CD4-positive, CD25-positive, alpha-beta regulatory T cell (primary cell): ENCODE results near the gene STOX1. TPM values are rescaled to one million over a fixed set of nuclear protein-coding genes. Genes with fewer than 3 reads are reported as not detected.

Source experiments
- ATAC-seq, 2 donors: fragments of 150-1000 bp; cut with Tn5 transposase; one replicate each; pipeline ENCODE4 v1.10.0; 2021; ENCODE audit warnings: low read depth in 2 of 2, moderate number of reproducible peaks in 2 of 2, moderate library complexity in 1 of 2
- DNase-seq, 3 donors: peaks; one replicate each; pipeline versions ENCODE4 v3.0.0 to v3.0.0-alpha.2; 2012 to 2022; ENCODE audit warnings: mixed read lengths in 1 of 3
- H3K27ac ChIP-seq: one replicate; pipeline ENCODE4 v1.7.0; 2013; ENCODE audit warnings: mild to moderate bottlenecking, low read length; ENCODE audit not compliant: insufficient read depth, poor library complexity, severe bottlenecking
- H3K27me3 ChIP-seq: one replicate; pipeline ENCODE4 v1.7.0; 2013; ENCODE audit warnings: low read length; ENCODE audit not compliant: control insufficient read depth, insufficient read depth
- H3K36me3 ChIP-seq: one replicate; pipeline ENCODE4 v1.7.0; 2013; ENCODE audit warnings: mild to moderate bottlenecking, low read length, moderate library complexity; ENCODE audit not compliant: control insufficient read depth, insufficient read depth
- H3K4me1 ChIP-seq: 2 replicates; pipeline ENCODE4 v1.7.0; 2013; ENCODE audit warnings: mild to moderate bottlenecking, low read length; ENCODE audit not compliant: insufficient read depth, control insufficient read depth, poor library complexity, severe bottlenecking
- H3K4me3 ChIP-seq: one replicate; pipeline ENCODE4 v1.7.0; 2013; ENCODE audit warnings: low read depth, mild to moderate bottlenecking, low read length, moderate library complexity
- H3K9me3 ChIP-seq, 2 experiments: 1 replicate in 1 of 2; 2 replicates in 1 of 2; pipeline ENCODE4 v1.7.0; 2013; ENCODE audit warnings: low read length in 2 of 2, mild to moderate bottlenecking in 1 of 2, moderate library complexity in 1 of 2; ENCODE audit not compliant: control insufficient read depth in 2 of 2
- H3K27ac Mint-ChIP-seq, 3 donors: one replicate each; pipeline ENCODE4 v1.8.0; 2020 to 2022; ENCODE audit warnings: mild to moderate bottlenecking in 3 of 3, mixed read lengths in 3 of 3, moderate library complexity in 2 of 3
- H3K27me3 Mint-ChIP-seq: one replicate; pipeline ENCODE4 v1.8.0; 2022; ENCODE audit warnings: mild to moderate bottlenecking, mixed read lengths
- H3K36me3 Mint-ChIP-seq: one replicate; pipeline ENCODE4 v1.8.0; 2020; ENCODE audit warnings: mixed read lengths
- H3K4me1 Mint-ChIP-seq, 4 donors: one replicate each; pipeline ENCODE4 v1.8.0; 2020 to 2022; ENCODE audit warnings: mixed read lengths in 4 of 4, mild to moderate bottlenecking in 1 of 4
- H3K4me3 Mint-ChIP-seq, 4 donors: one replicate each; pipeline ENCODE4 v1.8.0; 2020 to 2022; ENCODE audit warnings: mild to moderate bottlenecking in 4 of 4, mixed read lengths in 4 of 4, moderate library complexity in 3 of 4
- H3K9me3 Mint-ChIP-seq, 7 donors: one replicate each; pipeline ENCODE4 v1.8.0; 2020 to 2022; ENCODE audit warnings: mixed read lengths in 7 of 7, mild to moderate bottlenecking in 3 of 7, moderate library complexity in 2 of 7
- polyA plus RNA-seq, 4 donors: library from polyadenylated mRNA; unstranded; fragments of 300-500 nt; fragmentation: Illumina TruSeq; gene quantifications; one replicate each; pipeline ENCODE4 v1.2.3, GENCODE V29; 2021
- total RNA-seq: library from RNA; stranded (reverse); gene quantifications from one replicate; pipeline ENCODE4 v1.2.3, GENCODE V29; 2022

Gene STOX1
- total and polyA plus RNA-seq, 5 donors from 2014 or later = 0.05 to 0.30 (median 0.30) TPM; not detected in 2

DNA sequence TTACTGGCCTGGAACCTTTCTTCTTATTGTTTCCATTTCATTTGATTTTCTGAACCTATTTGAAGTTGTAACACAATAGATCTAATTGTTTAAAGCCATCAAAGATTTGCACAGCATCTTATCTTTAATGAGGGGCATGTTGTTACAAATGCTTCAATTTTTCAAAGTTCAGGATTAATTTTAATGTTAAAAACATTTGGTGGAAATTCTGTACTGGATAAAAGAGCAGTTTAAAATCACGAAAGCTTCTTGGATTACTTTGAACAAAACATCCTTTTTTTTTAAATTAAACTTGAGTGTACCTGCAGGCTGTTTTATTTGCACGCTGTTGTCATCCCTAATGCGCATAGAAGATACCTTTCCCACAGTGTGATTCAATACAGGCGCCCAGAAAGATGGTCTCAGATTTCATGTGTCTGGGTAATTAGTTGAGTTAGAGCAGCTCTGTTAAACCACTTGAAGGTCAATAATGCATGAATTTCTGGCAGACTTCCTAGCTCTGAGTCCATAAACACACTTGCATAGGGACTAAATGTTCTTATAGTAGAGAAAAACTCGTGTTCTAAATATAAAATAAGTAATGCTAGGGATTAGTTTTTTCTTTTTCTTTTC lies 44.5 kb downstream of the STOX1 start:
- Mint-ChIP-seq H3K27me3 (peaks cover 9% of the 10 kb centered on the region), H3K27ac (no peak overlapping the region), H3K36me3 (no peaks in the 10 kb centered on the region), H3K4me3 (no peak overlapping the region), H3K9me3 (peaks cover 0 to 6% (median 0%) of the 10 kb centered on the region in 7 donors), H3K4me1 (peaks cover 0 to 6% (median 2%) of the 10 kb centered on the region in 4 donors)
- Histone ChIP-seq H3K36me3 (no peaks in the 10 kb centered on the region), H3K4me3 (no peak overlapping the region), H3K9me3 (no peaks in the 10 kb centered on the region), H3K27ac (no peak overlapping the region), H3K4me1 (no peaks in the 10 kb centered on the region), H3K27me3 (no peaks in the 10 kb centered on the region)
- DNase-seq = no peak
- ATAC-seq = no peak

DNA sequence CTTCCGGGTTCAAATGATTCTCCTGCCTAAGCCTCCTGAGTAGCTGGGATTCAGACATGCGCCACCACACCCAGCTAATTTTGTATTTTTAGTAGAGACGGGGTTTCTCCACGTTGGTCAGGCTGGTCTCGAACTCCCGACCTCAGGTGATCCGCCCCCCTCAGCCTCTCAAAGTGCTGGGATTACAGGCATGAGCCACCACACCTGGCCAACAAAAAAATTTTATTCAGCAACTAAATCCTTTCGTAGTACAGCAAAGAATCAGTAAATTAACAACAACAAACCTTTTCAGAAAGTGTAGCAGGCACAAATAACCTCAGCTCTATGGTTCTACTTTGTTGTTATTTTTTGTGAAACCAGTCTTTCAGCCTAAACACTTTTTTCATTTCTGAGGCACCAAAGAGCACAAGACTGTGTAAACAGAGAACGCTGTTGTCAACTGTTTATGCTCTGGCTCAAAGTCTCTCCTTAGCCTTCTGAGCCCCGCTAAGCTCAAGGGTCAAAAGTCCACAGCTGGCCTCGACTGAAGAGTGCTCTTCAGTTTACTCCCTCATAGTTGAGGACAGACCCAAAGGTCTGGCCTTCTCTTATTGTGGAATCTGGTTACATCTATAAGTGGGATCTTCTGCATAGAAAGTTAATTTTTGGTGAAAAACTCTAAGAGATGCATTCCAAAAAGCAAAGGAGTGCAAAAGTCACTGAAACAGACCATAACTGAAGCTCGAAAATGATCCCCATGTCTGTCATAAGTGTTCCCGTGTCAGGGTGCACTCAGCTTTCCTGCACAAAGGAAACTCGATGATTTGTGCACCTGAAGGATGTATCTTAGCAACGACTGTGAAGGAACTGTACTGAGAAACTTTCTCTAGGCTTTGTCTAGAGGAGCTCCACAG lies 49.2 kb downstream of the STOX1 start:
- Mint-ChIP-seq H3K36me3 (no peaks in the 10 kb centered on the region), H3K27ac (no peak overlapping the region), H3K4me3 (no peak overlapping the region), H3K9me3 (no peaks in the 10 kb centered on the region), H3K27me3 (peaks cover 9% of the 10 kb centered on the region), H3K4me1 (no peaks in the 10 kb centered on the region)
- no peaks in the 10 kb centered on the region for H3K4me1 ChIP-seq
- H3K36me3 ChIP-seq = no peaks in the 10 kb centered on the region
- no peak overlapping the region for H3K27ac ChIP-seq
- DNase-seq (no peak), ATAC-seq (no peak)
- H3K27me3 ChIP-seq = peaks cover 3% of the 10 kb centered on the region
- H3K9me3 ChIP-seq = no peaks in the 10 kb centered on the region
- H3K4me3 ChIP-seq = no peak overlapping the region

DNA sequence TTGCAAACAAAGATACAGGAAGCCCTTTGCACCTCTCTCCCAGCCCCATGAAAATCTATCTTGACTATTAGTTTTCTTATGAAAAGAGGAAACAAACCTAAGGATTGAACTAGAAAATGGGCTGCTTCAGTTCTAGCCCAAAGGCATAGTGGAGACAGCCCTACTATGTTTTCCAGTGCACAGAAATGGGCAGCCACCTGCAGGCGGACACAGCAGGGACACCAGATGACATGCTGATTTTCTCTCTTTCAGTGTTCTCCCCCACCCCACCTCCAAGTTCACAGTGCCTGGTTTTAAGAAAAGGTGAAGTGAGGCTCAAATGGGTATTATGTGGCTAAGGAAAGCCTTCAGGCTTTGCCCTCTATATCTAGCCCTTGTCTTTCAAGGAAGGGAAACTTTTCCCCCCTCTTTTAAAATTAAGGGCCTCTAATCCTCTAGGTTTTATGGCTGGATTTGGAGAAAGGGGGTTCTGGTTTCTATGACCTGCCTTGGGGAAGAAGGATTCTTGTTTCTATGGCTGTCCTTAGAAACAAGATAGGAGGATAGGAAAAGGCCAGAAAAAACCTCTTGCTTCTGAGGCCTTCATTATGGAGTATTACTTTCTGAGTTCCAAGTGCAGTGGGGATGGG lies 50.3 kb downstream of the STOX1 start:
- H3K36me3 Mint-ChIP-seq = no peaks in the 10 kb centered on the region
- H3K27me3 Mint-ChIP-seq = peaks cover 9% of the 10 kb centered on the region
- ATAC-seq (no peak), DNase-seq (no peak)
- no peak overlapping the region for H3K4me3 Mint-ChIP-seq
- H3K27me3 ChIP-seq = peaks cover 3% of the 10 kb centered on the region
- no peaks in the 10 kb centered on the region for H3K4me1 Mint-ChIP-seq
- no peaks in the 10 kb centered on the region for H3K9me3 ChIP-seq
- H3K4me1 ChIP-seq = no peaks in the 10 kb centered on the region
- no peaks in the 10 kb centered on the region for H3K9me3 Mint-ChIP-seq
- H3K27ac ChIP-seq = no peak overlapping the region
- H3K27ac Mint-ChIP-seq = no peak overlapping the region
- no peaks in the 10 kb centered on the region for H3K36me3 ChIP-seq
- H3K4me3 ChIP-seq = no peak overlapping the region

DNA sequence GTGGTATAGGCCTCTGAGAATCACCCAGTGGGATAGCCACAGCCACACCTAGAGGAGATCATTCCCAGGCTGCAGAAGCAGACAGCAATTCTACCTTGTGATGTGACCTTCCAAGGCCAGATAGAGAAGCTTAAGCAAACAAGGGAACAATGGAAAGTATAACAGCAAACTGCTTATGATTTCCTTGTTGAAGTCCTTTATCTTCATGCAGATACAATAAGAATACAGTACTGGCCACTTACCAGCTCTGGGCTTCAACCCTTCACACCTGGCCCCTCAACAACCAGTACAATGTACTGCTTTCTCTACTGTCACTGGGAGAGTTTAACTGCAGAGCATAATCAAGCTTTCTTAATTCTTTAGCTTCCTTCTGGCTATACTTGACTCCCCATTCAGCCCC lies 51.2 kb downstream of the STOX1 start:
- Mint-ChIP-seq H3K4me1 (no peaks in the 10 kb centered on the region), H3K4me3 (no peak overlapping the region), H3K27ac (no peak overlapping the region), H3K36me3 (no peaks in the 10 kb centered on the region), H3K27me3 (peaks cover 9% of the 10 kb centered on the region), H3K9me3 (no peaks in the 10 kb centered on the region)
- no peak for ATAC-seq
- no peaks in the 10 kb centered on the region for H3K4me1 ChIP-seq
- no peak overlapping the region for H3K4me3 ChIP-seq
- DNase-seq = no peak
- no peaks in the 10 kb centered on the region for H3K9me3 ChIP-seq
- H3K27me3 ChIP-seq = peaks cover 3% of the 10 kb centered on the region
- no peaks in the 10 kb centered on the region for H3K36me3 ChIP-seq
- H3K27ac ChIP-seq = no peak overlapping the region

DNA sequence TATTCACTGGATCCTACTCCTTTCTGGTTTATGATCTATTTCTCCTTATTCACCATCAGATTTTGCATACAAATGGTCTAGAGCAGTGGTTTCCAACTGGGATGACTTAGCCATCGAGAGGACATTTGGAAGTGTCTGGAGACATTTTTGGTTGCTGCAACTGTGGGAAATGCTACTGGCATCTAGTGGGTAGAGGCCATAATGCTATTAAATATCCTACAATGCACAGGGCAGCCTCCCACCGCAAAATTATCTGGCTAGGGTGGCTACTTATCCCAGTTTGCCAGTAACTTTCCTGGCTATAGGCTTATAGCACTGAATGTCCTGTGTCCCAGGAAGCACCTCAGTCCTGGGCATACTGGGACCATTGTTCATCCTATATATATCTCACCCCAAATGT lies 52.3 kb downstream of the STOX1 start:
- H3K36me3 ChIP-seq = no peaks in the 10 kb centered on the region
- no peaks in the 10 kb centered on the region for H3K9me3 Mint-ChIP-seq
- H3K4me1 ChIP-seq = no peaks in the 10 kb centered on the region
- ATAC-seq (no peak), DNase-seq (no peak)
- no peak overlapping the region for H3K27ac Mint-ChIP-seq
- no peak overlapping the region for H3K4me3 Mint-ChIP-seq
- H3K4me3 ChIP-seq = no peak overlapping the region
- no peaks in the 10 kb centered on the region for H3K9me3 ChIP-seq
- no peaks in the 10 kb centered on the region for H3K36me3 Mint-ChIP-seq
- H3K4me1 Mint-ChIP-seq = no peaks in the 10 kb centered on the region
- peaks cover 4% of the 10 kb centered on the region for H3K27me3 Mint-ChIP-seq
- no peak overlapping the region for H3K27ac ChIP-seq
- peaks cover 5% of the 10 kb centered on the region for H3K27me3 ChIP-seq

DNA sequence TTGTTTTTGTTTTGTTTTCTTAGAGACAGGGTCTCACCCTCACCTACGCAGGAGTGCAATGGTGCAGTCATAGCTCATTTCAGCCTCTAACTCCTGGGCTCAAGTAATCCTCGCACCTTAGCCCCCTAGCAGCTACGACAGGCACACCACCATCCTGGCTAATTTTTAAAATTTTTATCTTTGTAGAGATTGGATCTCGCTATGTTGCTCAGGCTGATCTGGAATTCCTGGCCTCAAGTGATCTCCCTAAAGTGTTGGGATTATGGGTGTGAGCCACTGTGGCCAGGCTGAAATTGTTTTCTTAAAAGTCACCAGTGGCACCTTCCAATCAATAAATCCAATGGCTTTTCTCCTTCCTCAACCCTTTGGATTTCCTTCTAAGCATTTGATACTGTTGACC lies 52.9 kb downstream of the STOX1 start:
- no peaks in the 10 kb centered on the region for H3K4me1 ChIP-seq
- Mint-ChIP-seq H3K36me3 (no peaks in the 10 kb centered on the region), H3K27me3 (peaks cover 4% of the 10 kb centered on the region), H3K9me3 (no peaks in the 10 kb centered on the region), H3K4me3 (no peak overlapping the region), H3K4me1 (no peaks in the 10 kb centered on the region), H3K27ac (no peak overlapping the region)
- no peak overlapping the region for H3K27ac ChIP-seq
- peaks cover 5% of the 10 kb centered on the region for H3K27me3 ChIP-seq
- H3K9me3 ChIP-seq = no peaks in the 10 kb centered on the region
- ATAC-seq (no peak), DNase-seq (no peak)
- H3K4me3 ChIP-seq = no peak overlapping the region
- no peaks in the 10 kb centered on the region for H3K36me3 ChIP-seq

DNA sequence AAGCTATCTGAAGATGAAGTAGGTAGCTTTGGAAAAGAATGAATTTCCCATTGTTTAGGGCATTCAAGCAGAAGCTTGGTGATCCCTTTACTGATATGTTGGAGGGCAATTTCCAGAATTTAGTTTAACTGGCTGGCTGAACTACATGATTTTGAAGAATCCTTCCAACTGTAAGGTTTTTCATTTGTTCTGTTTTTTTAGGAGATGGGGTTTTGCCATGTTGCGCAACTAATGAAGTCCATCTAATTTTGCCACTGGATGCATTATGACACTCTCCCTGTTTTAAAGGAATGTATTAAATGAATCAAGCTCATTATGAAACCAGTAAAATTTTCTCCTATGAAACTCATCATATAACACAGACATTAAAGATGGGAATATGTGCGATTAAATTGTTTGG lies 67.7 kb downstream of the STOX1 start:
- H3K27ac Mint-ChIP-seq = no peak overlapping the region
- H3K4me1 Mint-ChIP-seq = peaks cover 0 to 12% (median 4%) of the 10 kb centered on the region in 4 donors
- ATAC-seq (no peak), DNase-seq (no peak)
- peaks cover 0 to 1% (median 0%) of the 10 kb centered on the region in 7 donors for H3K9me3 Mint-ChIP-seq
- H3K4me3 ChIP-seq = no peak overlapping the region
- peaks cover 13% of the 10 kb centered on the region for H3K27me3 Mint-ChIP-seq
- H3K36me3 ChIP-seq = no peaks in the 10 kb centered on the region
- no peaks in the 10 kb centered on the region for H3K4me1 ChIP-seq
- H3K9me3 ChIP-seq = no peaks in the 10 kb centered on the region
- H3K4me3 Mint-ChIP-seq = no peak overlapping the region
- no peaks in the 10 kb centered on the region for H3K27me3 ChIP-seq
- H3K27ac ChIP-seq = no peak overlapping the region
- no peaks in the 10 kb centered on the region for H3K36me3 Mint-ChIP-seq
